Neural progenitor cell (in vitro differentiated cells): ENCODE results near the gene TUBB4B.

Experiments
- CTCF ChIP-seq: fragments of 200-600 bp; sonication (generic); IDR thresholded peaks from 2 replicates; pipeline ENCODE4 v1.5.1; 2017; ENCODE audit warnings: antibody characterized with exemption, mild to moderate bottlenecking
- EZH2phosphoT487 ChIP-seq: fragments of 200-600 bp; sonication (generic); IDR thresholded peaks from 2 replicates; pipeline ENCODE4 v1.6.1; 2017; ENCODE audit warnings: antibody characterized with exemption

GRCh38 chr9:137273095-137273490 lies 32.0 kb downstream of the TUBB4B start:
- TF ChIP-seq CTCF (no peak), EZH2phosphoT487 (no peak)
